GM12878 (cell line): ENCODE measurements around the gene PIK3R5. TPM values are rescaled to one million over a fixed set of nuclear protein-coding genes. Genes with fewer than 3 reads are reported as not detected.

Experiments used
- BHLHE40 ChIP-seq, 2 experiments: fragments of 450-650 bp in 1 of 2; IDR thresholded peaks; 2 replicates each; pipeline ENCODE4 v1.6.1; 2011 to 2017; ENCODE audit warnings: low read depth in 2 of 2, borderline replicate concordance in 1 of 2, improper control_type of control experiment in 1 of 2, low read length in 1 of 2, mild to moderate bottlenecking in 1 of 2
- CHD4 ChIP-seq: fragments of 200-600 bp; sonication (generic); IDR thresholded peaks from 2 replicates; pipeline ENCODE4 v1.6.1; 2016; ENCODE audit warnings: mild to moderate bottlenecking
- ETV6 ChIP-seq, 2 experiments: fragments of 450-650 bp in 1 of 2; IDR thresholded peaks in 1 of 2; conservative IDR thresholded peaks in 1 of 2; 2 replicates each; pipeline ENCODE4 v1.6.1; 2014; ENCODE audit warnings: antibody characterized with exemption in 1 of 2, borderline replicate concordance in 1 of 2, low read depth in 1 of 2, mild to moderate bottlenecking in 1 of 2, moderate library complexity in 1 of 2
- FOS ChIP-seq: IDR thresholded peaks from 3 replicates; pipeline ENCODE4 v1.6.1; 2011; ENCODE audit warnings: borderline replicate concordance; ENCODE audit not compliant: insufficient read length; ENCODE audit errors: extremely low read depth
- GATAD2B ChIP-seq: fragments of 450-650 bp; conservative IDR thresholded peaks from 2 replicates; pipeline ENCODE4 v1.6.1; 2017; ENCODE audit warnings: low read depth, mild to moderate bottlenecking, moderate library complexity
- HDAC6 ChIP-seq: fragments of 200-600 bp; sonication (generic); IDR thresholded peaks from one replicate; pipeline ENCODE4 v1.8.0; 2017; ENCODE audit warnings: antibody characterized with exemption; ENCODE audit not compliant: unreplicated experiment
- MXI1 ChIP-seq: fragments of 150-350 bp; IDR thresholded peaks from 2 replicates; pipeline ENCODE4 v1.6.1; 2011; ENCODE audit warnings: low read depth, mild to moderate bottlenecking, inconsistent platforms, low read length, improper control_type of control experiment
- NFYB ChIP-seq: IDR thresholded peaks from 2 replicates; pipeline ENCODE4 v1.6.1; 2011; ENCODE audit warnings: low read depth, mild to moderate bottlenecking, low read length, improper control_type of control experiment, moderate library complexity; ENCODE audit not compliant: insufficient read depth
- POLR2AphosphoS5 ChIP-seq: IDR thresholded peaks from 2 replicates; pipeline ENCODE4 v1.6.1; 2011; ENCODE audit warnings: mild to moderate bottlenecking, low read length, inconsistent platforms
- SKIL ChIP-seq: fragments of 450-650 bp; IDR thresholded peaks from 2 replicates; pipeline ENCODE4 v1.6.1; 2017; ENCODE audit warnings: mild to moderate bottlenecking, low read depth, inconsistent platforms; ENCODE audit not compliant: poor library complexity, severe bottlenecking
- ZBED1 ChIP-seq: IDR thresholded peaks from 2 replicates; pipeline ENCODE4 v1.6.1; 2016; ENCODE audit warnings: borderline replicate concordance
- polyA plus RNA-seq, 11 experiments: library from polyadenylated mRNA; depleted of rRNA in 4 of 11; unstranded in 6 of 11; stranded (reverse) in 5 of 11; fragments of >200 nt; fragmentation: Nextera tagmentation in 4 of 11; fragmentation: Illumina TruSeq in 1 of 11; extraction: Ambion mirVana in 4 of 11; extraction: Trizol in 1 of 11; gene quantifications; 1 replicate in 1 of 11; 2 replicates in 10 of 11; pipeline versions ENCODE4 v1.2.1 to v1.2.3, GENCODE V29; 2011 to 2016; ENCODE audit warnings: inconsistent platforms in 2 of 11, missing spikeins in 2 of 11, low read depth in 1 of 11
- total RNA-seq, 4 experiments: library from RNA; depleted of rRNA in 3 of 4; stranded (reverse); fragments of >200 nt in 3 of 4; fragmentation: Illumina TruSeq in 1 of 4; extraction: Trizol in 1 of 4; gene quantifications; 2 replicates each; pipeline versions ENCODE4 v1.2.1 to v1.2.3, GENCODE V29; 2013 to 2021
- TF ChIP-seq, protein P1 (sequence below): fragments of 450-650 bp; formaldehyde crosslinking; IDR thresholded peaks from 2 replicates; pipeline ENCODE4 v1.4.0; 2020; ENCODE audit warnings: mild to moderate bottlenecking, moderate library complexity
- TF ChIP-seq, protein P2 (sequence below): fragments of 150-350 bp; IDR thresholded peaks from 2 replicates; pipeline ENCODE4 v1.6.1; 2016; ENCODE audit warnings: low read depth, low read length
- TF ChIP-seq, protein P3 (sequence below): fragments of 450-650 bp; IDR thresholded peaks from 2 replicates; pipeline ENCODE4 v1.6.1; 2016; ENCODE audit warnings: mild to moderate bottlenecking

PIK3R5 gene
- total and polyA plus RNA-seq, 10 of the 15 experiments (the other 5 are each of a cell fraction or from before 2014, with no cell fraction given) = 9.5 to 50.8 (median 35.5) TPM

DNA sequence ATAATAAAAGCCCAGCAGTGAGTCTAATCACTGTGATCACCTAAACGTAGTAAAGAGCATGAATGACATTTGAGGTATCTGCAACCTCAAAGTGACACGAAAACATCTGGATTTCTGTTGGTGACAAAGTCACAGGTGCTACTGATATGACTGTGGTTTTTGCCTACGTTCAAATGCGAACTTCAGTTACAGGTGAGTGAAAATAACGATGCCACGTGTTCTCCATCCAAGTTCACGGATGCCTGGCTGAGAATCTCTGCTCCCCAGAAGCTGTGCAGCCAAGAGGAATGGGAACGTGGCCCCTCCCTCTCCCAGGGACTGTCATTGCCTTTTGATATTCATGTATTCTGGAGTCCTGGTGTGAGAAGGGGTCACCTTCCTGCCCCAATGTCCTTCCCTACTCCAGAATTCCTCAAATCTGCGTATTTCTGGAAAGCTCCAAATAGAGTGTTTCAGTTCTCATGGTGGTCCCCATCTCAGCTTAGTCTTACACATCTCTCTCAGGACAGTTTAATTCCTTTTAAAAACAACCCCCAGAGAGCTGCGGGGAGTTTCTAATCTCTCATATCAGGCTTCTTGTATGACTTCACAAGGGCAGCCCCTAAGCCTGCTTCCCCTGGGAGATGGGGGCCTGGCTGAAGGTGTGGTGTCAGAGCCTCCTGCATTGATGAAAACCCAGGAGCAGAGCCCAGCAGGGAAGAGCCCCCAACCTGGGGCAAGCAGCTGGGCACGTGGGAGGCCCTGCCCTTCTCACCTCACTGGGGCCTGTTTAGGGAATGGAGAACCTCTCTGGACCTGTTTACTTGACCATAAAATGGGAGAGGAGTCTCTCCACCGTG, 25.8 kb downstream of the PIK3R5 start (continued):
- TF ChIP-seq POLR2AphosphoS5 (no peak; the same call in 1 of the 2 replicates), SKIL (peak; percentile 65), BHLHE40 (IDR thresholded peaks at IDR 0.05; ENCODE audit: borderline replicate concordance in 1 of 2, low read depth in 2 of 2, low read length in 1 of 2) (peak; percentile 76 to 78), GATAD2B (peak; percentile 82), NFYB (no peak), MXI1 (peak; percentile 48), ZBED1 (peak; percentile 93), CHD4 (no peak), HDAC6 (no peak), ETV6 (conservative IDR thresholded peaks at IDR 0.05 in 1 of 2, IDR thresholded peaks at IDR 0.05 in 1 of 2; ENCODE audit: borderline replicate concordance in 1 of 2, low read depth in 1 of 2) (peak in 1 of 2 experiments; percentile 78; a peak in 2 of 4 replicates), FOS (no peak)
- TF ChIP-seq, protein P1, sequence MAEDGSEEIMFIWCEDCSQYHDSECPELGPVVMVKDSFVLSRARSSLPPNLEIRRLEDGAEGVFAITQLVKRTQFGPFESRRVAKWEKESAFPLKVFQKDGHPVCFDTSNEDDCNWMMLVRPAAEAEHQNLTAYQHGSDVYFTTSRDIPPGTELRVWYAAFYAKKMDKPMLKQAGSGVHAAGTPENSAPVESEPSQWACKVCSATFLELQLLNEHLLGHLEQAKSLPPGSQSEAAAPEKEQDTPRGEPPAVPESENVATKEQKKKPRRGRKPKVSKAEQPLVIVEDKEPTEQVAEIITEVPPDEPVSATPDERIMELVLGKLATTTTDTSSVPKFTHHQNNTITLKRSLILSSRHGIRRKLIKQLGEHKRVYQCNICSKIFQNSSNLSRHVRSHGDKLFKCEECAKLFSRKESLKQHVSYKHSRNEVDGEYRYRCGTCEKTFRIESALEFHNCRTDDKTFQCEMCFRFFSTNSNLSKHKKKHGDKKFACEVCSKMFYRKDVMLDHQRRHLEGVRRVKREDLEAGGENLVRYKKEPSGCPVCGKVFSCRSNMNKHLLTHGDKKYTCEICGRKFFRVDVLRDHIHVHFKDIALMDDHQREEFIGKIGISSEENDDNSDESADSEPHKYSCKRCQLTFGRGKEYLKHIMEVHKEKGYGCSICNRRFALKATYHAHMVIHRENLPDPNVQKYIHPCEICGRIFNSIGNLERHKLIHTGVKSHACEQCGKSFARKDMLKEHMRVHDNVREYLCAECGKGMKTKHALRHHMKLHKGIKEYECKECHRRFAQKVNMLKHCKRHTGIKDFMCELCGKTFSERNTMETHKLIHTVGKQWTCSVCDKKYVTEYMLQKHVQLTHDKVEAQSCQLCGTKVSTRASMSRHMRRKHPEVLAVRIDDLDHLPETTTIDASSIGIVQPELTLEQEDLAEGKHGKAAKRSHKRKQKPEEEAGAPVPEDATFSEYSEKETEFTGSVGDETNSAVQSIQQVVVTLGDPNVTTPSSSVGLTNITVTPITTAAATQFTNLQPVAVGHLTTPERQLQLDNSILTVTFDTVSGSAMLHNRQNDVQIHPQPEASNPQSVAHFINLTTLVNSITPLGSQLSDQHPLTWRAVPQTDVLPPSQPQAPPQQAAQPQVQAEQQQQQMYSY = no peak
- TF ChIP-seq, protein P2, sequence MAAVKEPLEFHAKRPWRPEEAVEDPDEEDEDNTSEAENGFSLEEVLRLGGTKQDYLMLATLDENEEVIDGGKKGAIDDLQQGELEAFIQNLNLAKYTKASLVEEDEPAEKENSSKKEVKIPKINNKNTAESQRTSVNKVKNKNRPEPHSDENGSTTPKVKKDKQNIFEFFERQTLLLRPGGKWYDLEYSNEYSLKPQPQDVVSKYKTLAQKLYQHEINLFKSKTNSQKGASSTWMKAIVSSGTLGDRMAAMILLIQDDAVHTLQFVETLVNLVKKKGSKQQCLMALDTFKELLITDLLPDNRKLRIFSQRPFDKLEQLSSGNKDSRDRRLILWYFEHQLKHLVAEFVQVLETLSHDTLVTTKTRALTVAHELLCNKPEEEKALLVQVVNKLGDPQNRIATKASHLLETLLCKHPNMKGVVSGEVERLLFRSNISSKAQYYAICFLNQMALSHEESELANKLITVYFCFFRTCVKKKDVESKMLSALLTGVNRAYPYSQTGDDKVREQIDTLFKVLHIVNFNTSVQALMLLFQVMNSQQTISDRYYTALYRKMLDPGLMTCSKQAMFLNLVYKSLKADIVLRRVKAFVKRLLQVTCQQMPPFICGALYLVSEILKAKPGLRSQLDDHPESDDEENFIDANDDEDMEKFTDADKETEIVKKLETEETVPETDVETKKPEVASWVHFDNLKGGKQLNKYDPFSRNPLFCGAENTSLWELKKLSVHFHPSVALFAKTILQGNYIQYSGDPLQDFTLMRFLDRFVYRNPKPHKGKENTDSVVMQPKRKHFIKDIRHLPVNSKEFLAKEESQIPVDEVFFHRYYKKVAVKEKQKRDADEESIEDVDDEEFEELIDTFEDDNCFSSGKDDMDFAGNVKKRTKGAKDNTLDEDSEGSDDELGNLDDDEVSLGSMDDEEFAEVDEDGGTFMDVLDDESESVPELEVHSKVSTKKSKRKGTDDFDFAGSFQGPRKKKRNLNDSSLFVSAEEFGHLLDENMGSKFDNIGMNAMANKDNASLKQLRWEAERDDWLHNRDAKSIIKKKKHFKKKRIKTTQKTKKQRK = no peak
- TF ChIP-seq, protein P3, sequence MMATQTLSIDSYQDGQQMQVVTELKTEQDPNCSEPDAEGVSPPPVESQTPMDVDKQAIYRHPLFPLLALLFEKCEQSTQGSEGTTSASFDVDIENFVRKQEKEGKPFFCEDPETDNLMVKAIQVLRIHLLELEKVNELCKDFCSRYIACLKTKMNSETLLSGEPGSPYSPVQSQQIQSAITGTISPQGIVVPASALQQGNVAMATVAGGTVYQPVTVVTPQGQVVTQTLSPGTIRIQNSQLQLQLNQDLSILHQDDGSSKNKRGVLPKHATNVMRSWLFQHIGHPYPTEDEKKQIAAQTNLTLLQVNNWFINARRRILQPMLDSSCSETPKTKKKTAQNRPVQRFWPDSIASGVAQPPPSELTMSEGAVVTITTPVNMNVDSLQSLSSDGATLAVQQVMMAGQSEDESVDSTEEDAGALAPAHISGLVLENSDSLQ = peak; percentile 74; the same call in 1 of the 2 replicates
